HG02840 (cell line): ENCODE data around the gene CPNE8.

ENCODE experiments used
- ATAC-seq: cut with Tn5 transposase; IDR thresholded peaks from one replicate; pipeline ENCODE4 v1.9.1; 2021; ENCODE audit warnings: mild to moderate bottlenecking, moderate library complexity, moderate number of reproducible peaks; ENCODE audit not compliant: unreplicated experiment, low FRiP score

Gene CPNE8

DNA sequence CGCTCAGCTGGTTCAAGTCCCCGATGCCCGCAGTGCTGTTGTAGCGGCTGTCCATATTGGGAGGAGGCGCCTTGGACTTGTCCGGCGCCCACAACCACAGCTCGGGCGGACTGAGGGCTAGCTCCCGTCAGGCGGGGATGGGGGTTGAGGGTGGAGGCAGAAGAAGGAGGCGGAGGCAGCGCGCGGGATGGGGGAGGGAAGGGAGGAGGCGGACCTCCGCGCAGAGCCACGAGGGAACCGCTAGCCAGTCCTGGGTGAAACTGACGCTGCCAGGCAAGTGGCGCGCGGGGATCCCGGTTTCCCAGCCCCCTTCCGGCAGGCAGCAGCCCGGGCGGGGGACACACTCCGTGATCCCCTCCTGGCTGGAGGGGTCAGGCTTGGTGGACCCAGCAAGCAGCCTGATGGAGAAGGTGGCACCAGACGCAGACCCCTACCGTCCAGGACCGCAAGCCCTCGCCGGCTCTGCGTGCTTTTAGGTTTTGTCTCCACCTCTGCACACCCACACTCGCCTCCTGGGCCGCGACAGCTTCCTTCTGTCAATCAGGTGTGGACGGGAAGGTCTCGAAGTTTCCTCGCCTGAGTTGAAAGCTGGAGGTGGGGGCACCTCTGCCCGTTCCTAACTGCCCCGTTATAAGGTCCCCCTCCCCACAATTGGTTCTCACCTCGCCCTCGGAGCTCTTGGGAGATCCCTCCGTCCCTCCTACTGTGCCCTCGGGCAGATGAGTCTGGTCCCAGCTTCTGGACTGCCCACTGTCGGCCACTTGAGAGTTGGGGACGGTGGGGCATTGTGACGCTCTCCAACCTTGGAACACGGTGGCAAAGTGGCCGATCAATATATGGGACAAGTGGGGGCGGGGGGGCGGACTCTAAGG, at the start of gene CPNE8:
Gene CPNE8 (minus strand): TSS at position 112 of the 872 bp plus-strand sequence. CDS start 57 bp downstream, at position 55.
- ATAC-seq, result peak; percentile 46

GRCh38 chr12:38954238-38954873, 49.0 kb upstream of the CPNE8 start:
- no peak for ATAC-seq

GRCh38 chr12:38949363-38949762, 44.0 kb upstream of the CPNE8 start:
- ATAC-seq, result no peak

DNA sequence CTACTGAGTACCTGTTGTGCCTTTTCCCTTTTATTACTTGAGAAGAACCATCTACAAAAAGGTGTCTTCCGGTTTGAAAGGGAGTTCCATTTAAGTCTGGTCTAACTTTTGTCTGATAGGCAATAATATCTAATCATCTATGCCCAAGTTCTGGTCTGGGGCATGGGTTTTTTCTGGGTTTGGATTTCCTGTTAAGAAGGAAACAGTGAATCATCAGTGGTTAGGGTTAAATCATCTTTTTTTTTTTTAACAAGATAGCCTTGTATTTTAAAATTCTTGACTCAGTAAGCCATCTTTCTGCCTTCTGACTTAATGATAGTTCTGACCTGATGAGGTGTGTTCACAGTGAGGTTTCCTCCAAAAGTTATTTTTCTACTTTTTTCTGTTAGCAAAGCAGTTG, 29.3 kb upstream of the CPNE8 start:
- no peak for ATAC-seq

DNA sequence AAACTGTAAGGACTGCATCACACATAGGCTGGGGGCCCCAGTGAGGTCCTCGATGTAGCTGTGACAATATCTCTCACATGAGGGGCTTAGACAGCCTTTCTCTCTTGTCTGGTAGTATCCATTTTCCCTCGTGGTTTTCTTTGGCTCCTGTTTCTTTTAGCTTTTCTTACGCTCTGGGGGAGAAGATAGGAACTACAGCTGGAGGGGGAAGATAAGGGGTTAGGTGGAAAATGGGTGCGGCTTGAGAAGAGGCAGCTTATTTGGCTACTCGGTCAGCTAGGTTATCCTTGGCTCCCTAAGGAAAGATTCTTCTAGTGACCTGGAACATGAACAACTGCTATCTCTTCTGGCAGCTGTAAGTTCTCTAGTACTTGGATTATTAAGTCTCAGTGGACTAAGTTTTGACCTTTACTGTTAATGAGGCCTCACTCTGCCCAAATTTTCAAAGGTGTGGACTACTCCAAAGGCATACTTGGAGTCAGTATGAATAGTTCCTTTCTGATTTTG, 28.7 kb upstream of the CPNE8 start:
- no peak for ATAC-seq

DNA sequence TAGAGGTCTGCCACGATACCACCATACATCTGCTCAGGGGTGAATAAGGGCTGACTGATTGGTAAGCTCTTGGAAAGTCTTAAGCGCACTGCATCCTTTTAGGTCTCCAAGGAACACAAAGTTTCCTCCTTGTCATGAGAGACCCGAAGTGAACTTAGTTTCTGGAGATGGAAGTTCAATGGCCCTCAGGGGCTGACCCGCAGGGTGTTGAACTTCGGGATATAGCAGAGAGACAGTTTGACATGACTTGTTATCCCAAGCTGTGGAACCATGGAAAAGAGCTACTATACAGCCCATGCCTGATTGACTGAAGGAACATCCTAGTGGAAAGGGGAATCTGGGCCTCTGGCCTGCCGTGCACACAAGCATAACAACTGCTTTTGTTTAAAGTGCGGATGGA, 26.9 kb upstream of the CPNE8 start:
- no peak for ATAC-seq

- no peak for ATAC-seq
Observed at GRCh38 chr12:38931461-38931860, 26.1 kb upstream of the CPNE8 start.

DNA sequence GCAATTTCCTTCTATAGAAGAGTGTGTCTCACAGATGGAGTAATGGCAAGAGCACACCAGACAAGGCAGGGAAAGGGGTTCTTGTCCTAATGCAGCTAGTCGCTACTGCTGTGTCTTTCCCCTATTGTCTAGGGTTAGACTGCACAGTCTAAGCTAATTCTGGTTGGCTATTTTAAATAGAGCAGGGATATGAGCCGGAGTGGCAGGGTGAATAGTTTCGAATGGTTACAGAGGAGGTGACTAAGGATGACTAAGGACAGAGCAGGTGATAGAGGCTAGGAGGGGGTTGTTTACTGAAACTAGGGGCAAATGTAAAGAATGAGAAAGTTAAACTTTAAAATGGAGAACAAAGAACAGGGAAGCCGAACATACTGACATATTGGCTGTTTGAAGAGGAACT, 25.6 kb upstream of the CPNE8 start:
- ATAC-seq, result no peak

GRCh38 chr12:38926501-38926900, 21.1 kb upstream of the CPNE8 start:
- no peak for ATAC-seq

DNA sequence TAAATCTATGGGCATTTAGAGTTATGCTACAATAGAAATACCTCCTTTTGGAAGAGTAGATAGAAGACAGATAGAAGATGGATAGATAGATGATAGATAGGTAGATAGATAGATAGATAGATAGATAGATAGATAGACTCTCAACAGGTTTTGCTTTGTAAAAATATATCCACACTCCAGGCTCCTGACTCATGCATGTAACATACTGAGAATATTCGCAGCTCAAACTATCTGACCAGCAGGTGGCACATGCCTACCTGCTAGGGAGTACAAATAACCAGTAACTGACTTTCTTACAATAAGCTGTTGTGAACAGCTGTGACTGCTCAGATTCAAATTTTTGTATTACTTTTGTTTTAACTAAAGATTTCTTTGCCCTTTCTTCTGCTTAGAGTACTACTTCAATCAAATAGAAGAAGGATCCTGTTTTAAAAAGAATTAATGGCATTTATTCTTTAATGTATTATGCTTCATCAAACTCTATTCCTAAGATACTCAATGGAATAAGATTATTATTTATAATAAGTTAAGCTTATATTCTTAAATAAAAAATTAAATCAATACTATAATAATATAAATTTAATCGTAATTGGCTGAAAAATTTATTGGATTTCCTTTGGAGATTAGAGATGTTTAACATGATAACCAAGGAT, 15.8 kb upstream of the CPNE8 start:
- peak; percentile 85 for ATAC-seq

DNA sequence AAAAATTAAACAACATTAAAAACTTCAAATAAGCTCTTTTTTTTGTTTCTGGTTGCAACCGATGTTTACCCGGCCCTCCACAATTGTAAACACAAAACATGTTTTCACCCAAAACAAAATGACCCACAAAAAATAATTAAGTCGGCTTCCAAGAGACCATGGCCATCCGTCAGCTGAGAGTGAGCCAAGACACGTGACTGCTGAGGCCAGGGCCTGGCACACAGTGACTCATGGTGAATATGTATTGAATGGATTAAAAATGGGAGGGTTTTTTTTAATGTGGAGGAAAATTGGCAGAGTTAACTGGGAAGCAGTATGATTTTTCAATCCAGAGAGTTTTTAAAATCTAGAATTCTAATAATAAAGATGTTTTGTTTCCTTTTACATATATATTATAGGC, 13.8 kb upstream of the CPNE8 start:
- no peak for ATAC-seq

DNA sequence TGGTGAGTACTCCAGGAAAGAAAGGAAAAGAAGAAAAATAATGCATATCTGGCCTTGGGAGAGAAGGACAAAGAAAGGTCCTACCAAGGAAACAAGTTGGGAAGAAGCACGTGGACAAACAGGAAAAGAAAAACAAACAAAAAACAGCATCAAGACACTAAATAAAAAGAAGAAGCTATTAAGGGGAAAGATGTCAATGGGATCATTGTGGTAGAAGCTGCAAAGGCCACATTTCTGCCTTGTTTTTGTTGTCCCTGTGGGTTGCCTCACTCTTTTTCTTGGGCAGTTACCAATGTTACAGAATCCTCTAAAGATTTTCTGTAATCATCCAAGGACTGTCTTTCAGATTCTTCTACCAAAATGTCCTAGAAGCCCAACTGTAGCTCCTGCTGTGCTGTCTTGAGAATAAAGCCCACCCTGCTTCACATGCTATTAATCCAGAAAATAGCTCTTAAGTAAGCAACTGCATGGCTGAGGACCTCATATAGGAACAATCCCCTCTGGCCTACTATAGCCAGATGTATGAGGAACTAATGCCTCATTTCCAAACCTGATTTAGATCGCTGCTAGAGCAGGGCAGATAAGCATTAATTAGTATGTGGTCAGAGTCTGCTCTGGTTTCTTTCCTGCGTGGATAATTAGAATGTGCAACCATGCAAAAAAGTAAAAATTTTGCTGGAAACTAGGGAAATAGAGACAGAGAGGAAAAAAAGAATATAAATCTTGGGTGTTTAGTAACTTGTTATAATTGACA, 10.2 kb upstream of the CPNE8 start:
- ATAC-seq, result no peak

DNA sequence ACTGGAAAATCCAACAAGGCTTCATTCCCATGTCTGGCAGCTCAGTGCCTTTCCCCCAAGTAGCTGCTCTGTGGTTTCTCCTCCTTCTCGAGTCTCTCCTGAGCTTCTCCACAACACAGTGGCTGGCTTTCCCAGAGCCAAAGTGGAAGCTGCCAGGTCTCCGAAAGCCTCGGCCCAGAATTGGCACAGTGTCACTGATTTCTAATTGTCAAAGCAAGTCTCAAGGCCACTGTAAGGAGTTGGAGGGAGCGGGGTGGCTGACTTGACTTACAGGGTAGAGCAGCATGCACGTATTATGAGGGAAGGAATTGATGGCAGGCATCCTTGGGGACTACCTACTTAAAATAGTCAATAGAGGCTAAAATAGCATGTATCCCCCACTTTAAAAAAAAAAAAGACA, 6.7 kb upstream of the CPNE8 start:
- ATAC-seq, result no peak

- ATAC-seq, result no peak
Observed at GRCh38 chr12:38911611-38912010, 6.2 kb upstream of the CPNE8 start.

DNA sequence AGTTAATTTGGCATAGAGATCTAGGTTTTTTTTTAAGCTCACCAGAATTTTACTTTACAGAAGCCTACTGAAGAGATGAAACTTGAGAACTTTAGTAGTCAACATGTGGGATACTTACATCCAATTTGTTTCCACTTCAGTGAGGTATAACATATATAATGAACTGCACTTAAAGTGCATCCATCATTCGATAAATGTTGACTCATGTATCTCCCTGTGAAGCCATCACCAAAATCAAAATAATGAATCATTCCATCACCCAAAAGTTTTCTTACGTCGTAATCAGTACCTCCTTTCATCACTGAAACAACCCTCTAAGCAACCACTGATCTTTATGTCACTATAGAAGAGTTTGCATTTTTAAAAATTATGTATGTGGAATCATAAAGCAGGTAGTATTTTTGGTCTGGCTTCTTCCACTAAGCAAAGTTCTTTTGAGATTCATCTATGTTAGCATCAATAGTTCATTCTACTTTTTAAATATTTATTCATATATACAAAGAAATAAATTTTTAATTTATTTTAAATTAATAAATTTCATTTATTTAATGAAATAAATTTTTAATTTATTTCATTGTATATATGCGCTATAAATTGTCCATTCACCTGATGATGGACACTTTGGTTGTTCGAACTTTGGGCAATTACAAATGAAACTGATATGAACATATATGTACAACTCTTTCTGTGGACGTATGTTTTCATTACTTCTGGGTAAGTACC, 2.0 kb upstream of the CPNE8 start:
- ATAC-seq, result no peak

- ATAC-seq, result peak; percentile 61
Observed at GRCh38 chr12:38906482-38907200, 1.2 kb upstream of the CPNE8 start.

DNA sequence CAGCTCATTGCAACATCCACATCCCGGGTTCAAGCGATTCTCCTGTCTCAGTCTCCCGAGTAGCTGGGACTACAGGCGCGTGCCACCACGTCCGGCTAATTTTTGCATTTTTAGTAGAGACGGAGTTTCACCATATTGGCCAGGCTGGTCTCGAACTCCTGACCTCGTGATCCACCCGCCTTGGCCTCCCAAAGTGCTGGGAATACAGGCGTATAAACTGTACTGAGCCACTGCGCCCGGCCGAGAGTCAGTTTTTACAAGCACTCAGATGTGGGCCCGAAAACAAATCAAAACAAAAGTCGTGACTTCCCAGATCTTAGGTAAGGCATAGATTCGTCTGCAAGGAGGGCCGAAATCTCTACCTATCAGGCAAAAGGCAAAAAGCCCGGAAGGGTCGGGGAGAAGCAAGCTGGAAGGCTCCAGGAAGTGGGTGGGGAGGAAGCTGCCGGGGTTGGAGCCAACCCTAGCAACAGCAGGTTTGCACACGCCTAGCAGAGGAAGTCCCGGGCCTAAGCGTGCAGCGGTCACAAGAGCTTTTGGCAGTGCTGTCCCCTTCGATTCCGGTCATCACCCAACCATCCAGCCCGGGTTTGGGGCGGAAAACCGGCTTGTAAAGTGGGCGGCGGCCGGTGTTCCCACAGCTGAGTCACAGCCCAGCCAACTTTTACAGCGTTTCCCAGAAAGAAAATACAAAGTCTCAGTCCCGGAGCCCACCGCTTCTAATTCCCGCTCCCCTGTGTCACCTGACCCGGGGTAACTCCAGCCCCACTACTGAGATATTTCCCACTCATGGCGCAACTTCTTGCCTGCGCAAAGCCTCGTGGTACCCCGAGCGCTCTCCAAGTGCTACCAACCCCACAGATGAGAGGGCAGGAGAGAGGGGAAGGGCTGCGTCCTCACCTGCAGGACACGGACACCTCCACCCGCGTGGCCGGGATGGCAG, 583 bp downstream of the CPNE8 start:
- ATAC-seq, result peak; percentile 46

DNA sequence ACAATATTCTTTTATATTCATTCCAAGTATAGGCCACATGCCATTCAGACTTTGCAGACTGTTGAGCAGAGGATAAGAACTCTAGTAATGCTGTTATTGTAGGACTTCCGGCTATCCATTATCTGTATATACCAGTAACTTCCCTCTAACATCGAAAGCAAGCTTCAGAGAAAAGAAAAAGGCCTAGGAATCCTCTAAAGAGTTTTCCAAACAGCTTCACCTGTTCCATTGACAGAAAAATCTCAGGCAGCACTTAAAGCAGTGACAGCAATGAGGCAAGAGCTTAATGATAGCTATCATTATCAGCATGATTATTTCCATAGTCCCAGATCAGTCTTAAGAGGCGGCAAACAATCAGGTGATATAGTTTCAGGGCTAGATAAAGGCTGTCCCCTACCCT, 1.8 kb downstream of the CPNE8 start:
- no peak for ATAC-seq
